ENCODE results near the gene SMAP2. TPM values are rescaled to one million over a fixed set of nuclear protein-coding genes. Genes with fewer than 3 reads are reported as not detected.
A peak's percentile ranks its signal among the peaks of the same experiment; 100 is the strongest.

SMAP2 gene
- total RNA-seq, 1 experiment from 2014 or later = 35.4 TPM

DNA sequence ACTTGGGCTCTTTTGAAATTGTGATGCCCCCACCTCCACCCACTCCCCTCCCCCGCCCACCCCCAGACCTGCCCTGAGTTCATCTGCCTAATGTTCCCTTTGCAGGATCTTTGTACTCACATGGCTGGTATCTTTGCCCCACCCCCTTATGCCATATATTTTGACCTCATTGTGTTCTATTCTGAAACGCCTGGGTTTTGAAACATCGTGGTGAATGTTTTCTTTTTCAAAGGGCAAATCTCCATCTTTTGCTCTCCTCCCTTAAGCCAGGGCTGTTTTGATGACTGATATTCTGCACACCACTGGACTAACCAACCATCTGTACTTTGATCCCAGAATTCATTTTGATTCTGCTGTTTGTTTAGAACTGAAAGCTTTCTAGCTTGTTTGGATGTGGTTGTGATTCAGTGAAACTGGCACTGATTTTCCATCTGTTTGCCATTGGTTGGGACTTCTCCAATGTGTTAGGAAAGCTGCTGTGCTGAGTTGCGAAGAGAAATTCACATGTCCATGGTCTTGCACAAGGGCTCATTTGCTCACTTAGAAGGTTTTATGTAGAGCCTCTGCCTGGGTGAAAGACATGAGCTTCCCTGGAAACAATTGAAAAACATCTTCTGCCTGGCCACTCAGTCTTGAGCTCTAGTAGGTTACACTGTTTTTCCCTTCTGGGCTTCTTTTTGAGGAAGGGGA, 16.5 kb downstream of the SMAP2 start:
- no peak for DNase-seq (ENCODE audit: low read depth)

- DNase-seq (ENCODE audit: low read depth) = no peak
Observed at GRCh38 chr1:40390857-40391256, 17.3 kb downstream of the SMAP2 start.

GRCh38 chr1:40391688-40392145, 18.2 kb downstream of the SMAP2 start:
- DNase-seq (ENCODE audit: low read depth) = no peak

- DNase-seq (ENCODE audit: low read depth) = peak; percentile 78
Observed at GRCh38 chr1:40392221-40392620, 18.7 kb downstream of the SMAP2 start.

DNA sequence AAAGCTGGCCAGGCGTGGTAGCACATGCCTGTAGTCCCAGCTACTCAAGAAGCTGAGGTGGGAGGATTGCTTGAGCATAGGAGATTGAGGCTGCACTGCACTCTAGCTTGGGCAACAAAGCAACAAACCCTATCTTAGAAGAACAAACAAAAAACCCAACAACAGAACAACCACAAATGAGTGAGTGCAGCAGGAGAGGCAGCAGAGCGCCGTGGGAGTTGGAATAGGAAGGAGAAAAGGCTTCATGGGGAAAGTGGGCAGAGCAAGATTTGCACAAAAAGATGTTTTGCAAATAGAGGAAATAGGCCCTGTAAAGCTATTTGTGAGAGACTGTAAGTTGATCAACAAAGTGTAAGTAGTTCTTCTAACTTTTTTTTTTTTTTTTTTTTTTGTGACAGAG, 19.6 kb downstream of the SMAP2 start:
- no peak for DNase-seq (ENCODE audit: low read depth)

GRCh38 chr1:40394491-40395172, 21.1 kb downstream of the SMAP2 start:
- no peak for DNase-seq (ENCODE audit: low read depth)

DNA sequence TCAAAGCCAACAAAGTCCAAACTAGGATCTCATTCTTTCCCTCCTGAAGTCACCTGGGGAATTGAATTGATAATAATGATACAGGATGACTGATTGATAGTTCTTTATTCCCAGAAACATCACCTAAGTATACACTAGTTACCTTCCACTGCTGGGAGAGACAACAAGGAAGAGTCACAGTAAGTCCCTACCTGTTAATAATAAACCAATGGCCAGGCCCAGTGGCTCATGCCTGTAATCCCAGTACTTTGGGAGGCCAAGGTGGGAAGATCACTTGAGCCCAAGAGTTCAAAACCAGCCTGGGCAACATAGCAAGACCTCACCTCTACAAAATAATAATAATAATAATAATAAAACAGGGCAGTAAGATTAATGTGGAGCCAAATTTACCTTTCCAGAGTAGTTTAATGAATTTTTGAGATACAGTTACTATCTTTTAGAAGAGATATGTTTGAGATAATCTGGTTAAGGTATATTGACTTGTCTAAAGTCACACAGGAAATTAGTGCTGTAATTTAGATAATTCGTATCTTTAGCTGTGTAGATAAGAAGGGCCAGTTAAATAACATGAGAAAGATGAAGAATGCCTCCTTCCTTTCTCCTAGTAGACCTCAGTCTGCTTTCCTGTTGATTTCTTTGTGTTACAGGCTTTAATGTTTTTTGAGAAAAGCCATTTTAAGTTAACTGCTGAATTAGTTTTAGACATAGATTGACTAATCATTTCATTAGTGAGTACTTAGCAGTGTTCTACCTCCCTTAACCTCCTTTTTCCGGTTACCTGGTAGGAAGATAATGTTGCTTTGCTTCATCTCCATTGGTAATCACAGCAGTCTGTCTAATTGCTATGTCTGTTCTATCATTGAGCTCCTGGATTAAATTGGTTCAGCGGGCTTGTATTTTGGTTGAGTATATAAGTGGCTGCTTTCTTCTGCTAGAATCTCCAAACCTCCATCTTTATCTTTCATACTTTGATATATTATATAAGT, 22.0 kb downstream of the SMAP2 start:
- no peak for DNase-seq (ENCODE audit: low read depth)

DNA sequence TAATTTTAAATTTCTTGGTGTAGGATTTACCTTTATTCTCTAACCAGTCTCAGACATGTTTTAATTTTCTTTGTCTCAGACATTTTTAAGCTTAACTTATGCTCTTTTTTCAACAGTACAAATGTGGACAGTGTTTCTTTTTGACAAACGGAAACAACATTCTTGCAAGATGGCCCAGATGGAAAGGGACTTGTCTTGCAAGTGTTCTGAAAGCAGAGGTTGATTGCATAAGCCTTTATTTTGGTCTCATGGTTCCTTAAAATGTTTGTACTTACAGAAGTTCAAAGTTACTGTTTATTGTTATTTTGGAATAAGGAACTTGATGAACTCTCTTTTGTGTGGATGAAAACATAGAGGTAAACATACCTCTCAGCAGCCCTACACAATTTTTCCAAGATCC, 22.9 kb downstream of the SMAP2 start:
- DNase-seq (ENCODE audit: low read depth) = no peak

GRCh38 chr1:40397258-40397657, 23.7 kb downstream of the SMAP2 start:
- DNase-seq (ENCODE audit: low read depth) = no peak

DNA sequence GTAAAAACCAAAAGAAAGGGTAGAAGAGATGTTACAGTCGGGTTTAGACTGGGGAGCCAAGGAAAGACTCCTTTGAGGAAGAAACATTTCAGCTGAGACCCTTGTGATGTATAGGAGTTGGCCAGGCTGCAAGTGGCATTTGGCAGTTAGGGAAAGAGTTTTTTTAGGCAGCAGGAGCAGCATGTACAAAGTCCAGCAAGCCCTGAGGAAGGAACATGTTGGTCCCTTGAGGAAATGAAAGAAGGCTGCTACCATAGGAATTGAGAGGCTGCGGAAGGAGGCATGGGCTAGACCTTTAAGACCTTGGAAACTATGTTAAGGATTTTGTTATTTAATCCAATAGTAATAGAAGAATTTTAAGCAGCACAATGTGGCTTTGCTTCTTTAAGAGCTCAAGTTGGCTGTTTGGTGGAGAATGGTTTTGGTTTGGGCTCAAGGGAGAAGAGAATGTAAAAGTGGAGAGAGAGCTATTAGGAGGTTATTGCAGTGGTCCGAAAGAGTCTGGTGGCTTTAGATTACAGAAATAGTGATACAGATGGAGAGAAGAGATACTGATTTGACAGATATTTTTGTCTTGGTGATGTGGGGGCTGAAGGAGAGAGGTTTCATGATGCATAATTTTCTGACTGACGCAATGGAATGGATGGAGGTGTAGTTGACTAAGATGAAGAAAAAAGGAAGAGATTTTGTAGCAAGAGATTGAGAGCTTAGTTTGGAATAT, 26.6 kb downstream of the SMAP2 start:
- DNase-seq (ENCODE audit: low read depth) = no peak

DNA sequence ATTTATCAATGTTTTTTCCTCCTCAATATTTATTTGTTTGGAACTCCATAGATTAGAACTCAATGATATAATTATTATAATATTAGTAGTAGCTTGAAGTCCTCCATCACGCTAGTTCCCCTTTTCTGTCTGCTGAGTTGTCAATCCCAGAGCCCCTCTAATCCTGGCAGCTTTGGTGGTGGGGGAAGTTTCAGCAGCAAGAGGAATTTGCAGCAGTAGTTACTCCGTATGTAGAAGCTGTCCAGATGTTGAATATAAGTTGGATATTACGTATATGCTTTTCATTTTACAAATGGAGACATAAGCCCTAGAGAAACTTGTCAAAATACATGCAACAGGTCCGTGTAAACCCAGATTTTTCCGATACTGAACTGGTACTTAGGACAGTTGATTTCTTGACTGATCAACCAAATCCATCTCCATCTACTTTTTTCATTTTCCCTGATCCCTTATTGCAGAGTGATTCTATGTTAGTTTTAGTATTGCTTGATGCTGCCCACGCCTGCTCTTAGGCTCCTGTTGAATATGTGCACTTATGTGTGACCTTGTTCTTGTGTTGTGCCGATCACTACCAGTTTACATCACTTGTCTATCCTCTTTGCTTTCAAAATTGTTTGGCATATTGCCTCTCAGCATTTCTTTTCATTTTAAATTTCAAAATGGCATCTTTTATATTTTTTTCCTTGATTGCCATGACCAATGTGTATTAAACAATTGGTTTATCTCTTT, 28.1 kb downstream of the SMAP2 start:
- DNase-seq (ENCODE audit: low read depth) = no peak

DNA sequence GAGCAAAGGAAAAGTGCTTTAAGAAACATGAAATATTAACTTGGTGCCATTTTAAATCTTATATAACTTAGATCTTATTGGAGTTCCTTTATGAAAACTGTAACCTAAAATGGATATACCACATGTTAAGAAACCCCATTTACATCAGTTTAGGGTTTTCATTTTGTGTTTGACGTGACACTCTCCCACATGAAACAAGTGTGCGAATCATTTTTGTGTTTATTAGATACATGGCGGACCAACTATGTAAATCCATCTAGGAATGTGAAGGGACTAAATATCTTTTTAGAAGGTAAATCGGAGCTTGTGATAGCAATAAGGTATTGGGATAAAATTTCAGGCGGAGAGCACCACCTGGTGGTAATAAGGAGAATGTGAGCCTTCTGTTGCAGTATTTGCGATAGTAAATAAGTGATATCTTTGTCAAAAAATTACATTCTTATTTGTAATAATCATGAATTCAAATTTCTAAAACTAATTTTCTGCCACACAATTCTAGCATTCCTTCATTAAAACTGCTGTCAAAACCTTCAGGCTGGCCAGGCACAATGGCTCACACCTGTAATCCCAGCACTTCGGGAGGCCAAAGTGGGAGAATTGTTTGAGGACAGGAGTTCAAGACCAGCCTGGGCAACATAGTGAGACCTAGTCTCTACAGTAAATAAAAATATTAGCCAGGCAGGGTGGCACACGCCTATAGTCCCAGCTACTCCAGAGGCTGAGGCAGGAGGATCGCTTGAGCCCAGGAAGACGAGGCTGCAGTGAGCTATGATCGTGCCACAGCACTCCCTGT, 31.3 kb downstream of the SMAP2 start:
- peak; percentile 64 for DNase-seq (ENCODE audit: low read depth)

GRCh38 chr1:40405812-40406211, 32.3 kb downstream of the SMAP2 start:
- no peak for DNase-seq (ENCODE audit: low read depth)

DNA sequence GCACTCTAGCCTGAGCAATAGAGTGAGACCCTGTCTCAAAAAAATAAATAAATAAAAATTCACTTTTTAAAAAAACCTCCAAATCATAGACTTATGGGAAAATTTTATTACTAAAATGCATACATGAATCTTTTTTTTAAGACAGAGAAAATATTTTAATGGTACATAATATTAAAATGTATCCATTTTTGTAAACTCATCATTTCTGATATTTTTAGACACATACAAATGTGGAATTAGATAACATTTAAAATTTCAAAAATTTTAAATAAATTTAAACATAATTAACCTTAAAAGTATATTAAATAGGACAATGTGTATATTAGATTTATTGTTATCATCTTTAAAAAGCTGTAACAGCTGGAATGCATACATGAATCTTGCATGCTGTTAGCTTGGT, 33.9 kb downstream of the SMAP2 start:
- DNase-seq (ENCODE audit: low read depth) = no peak

GRCh38 chr1:40409467-40409866, 35.9 kb downstream of the SMAP2 start:
- no peak for DNase-seq (ENCODE audit: low read depth)

DNA sequence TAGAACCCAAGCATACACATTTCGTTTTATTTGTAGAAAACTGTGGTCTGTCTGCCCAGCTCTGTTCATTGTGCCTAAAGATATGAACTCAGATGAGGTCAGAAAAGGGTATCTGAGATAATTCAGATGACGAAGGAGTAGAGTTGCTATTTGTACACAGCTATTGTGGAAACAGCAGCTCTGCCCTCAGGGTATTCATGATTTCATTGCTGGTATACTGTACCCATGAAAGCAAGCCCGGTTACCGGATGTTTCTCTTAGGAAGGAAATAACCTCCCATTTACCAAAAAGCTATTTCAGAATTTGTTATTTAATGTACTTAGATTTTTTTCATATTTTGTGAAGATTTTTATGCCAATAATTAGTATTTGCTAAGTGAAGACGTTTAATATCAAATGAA, 37.8 kb downstream of the SMAP2 start:
- peak; percentile 13 for DNase-seq (ENCODE audit: low read depth)

- DNase-seq (ENCODE audit: low read depth) = no peak
Observed at GRCh38 chr1:40411843-40412242, 38.3 kb downstream of the SMAP2 start.

GRCh38 chr1:40413527-40414252, 40.2 kb downstream of the SMAP2 start:
- no peak for DNase-seq (ENCODE audit: low read depth)

GRCh38 chr1:40414331-40414730, 40.8 kb downstream of the SMAP2 start:
- no peak for DNase-seq (ENCODE audit: low read depth)

All from M059J (cell line).